Vagina (tissue), 2 donors: ENCODE results near the gene DCC.

Experiments
- CTCF ChIP-seq, 3 experiments: fragments of 450-650 bp in 2 of 3; fragments of 200-600 bp in 1 of 3; sonication (generic) in 1 of 3; IDR thresholded peaks; one replicate each; pipeline ENCODE4 v1.5.1; 2017 to 2019; ENCODE audit warnings: antibody characterized with exemption in 3 of 3, mild to moderate bottlenecking in 2 of 3, moderate library complexity in 2 of 3
- POLR2AphosphoS5 ChIP-seq, 2 donors: sonication (generic); formaldehyde crosslinking; IDR thresholded peaks; one replicate each; pipeline ENCODE4 v1.9.0; 2017; ENCODE audit warnings: antibody characterized with exemption in 2 of 2, mild to moderate bottlenecking in 2 of 2, low read depth in 1 of 2; ENCODE audit not compliant: insufficient read depth in 1 of 2

DNA sequence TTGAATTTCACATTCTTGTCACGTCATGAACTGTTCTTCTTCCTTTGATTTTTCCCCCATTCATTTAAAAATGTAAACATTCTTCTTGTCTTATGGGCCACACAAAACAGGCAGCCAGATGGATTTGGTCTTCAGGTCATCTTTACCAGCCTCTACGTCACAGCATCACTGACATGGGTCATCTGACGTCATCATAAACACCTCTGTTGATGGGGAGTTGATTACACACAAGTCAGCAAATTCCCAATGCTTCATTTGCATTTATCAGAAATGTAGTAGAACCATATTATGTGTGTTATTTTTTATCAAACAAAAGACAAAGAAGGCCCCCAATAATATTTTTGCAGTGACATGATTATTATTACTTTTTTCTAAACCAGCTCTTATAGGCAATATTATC, 777.9 kb downstream of the DCC start:
- TF ChIP-seq CTCF (IDR thresholded peaks at IDR 0.05) (no peak), POLR2AphosphoS5 (IDR thresholded peaks at IDR 0.05; ENCODE audit: insufficient read depth in 1 of 2, low read depth in 1 of 2) (no peak)
